NB4 (cell line): ENCODE data around the gene DIRAS2.

Experiments used
- DNase-seq: peaks from one replicate; pipeline ENCODE4 v3.0.0; 2010; ENCODE audit warnings: low read depth
- H3K4me3 ChIP-seq: one replicate; pipeline ENCODE4 v1.5.1; 2011; ENCODE audit warnings: mild to moderate bottlenecking, low read depth, low read length, moderate library complexity
- CTCF ChIP-seq: IDR thresholded peaks from one replicate; pipeline ENCODE4 v1.5.1; 2012; ENCODE audit warnings: low read depth, low read length
- MAX ChIP-seq: IDR thresholded peaks from 2 replicates; pipeline ENCODE4 v1.6.1; 2011; ENCODE audit warnings: low read depth, low read length
- MYC ChIP-seq: IDR thresholded peaks from 2 replicates; pipeline ENCODE4 v1.6.1; 2011; ENCODE audit warnings: low read depth, low read length
- POLR2A ChIP-seq: IDR thresholded peaks from 2 replicates; pipeline ENCODE4 v1.6.1; 2011; ENCODE audit warnings: mild to moderate bottlenecking; ENCODE audit not compliant: insufficient read length; ENCODE audit errors: extremely low read depth

DIRAS2 gene

GRCh38 chr9:90642570-90643539 lies at the start of gene DIRAS2:
Gene DIRAS2 (minus strand): TSS chr9:90642824. CDS start chr9:90613827, 28,997 bp downstream.
- DNase-seq = no peak
- H3K4me3 ChIP-seq = no peak within 1 kb of the TSS
- TF ChIP-seq MAX = no peak
- no peak for TF ChIP-seq POLR2A
- no peak for TF ChIP-seq CTCF
- TF ChIP-seq MYC = no peak

GRCh38 chr9:90684736-90685135 lies 42.1 kb upstream of the DIRAS2 start:
- no peak for DNase-seq
- no peak overlapping the region for H3K4me3 ChIP-seq
- TF ChIP-seq MAX = no peak
- TF ChIP-seq CTCF = no peak
- TF ChIP-seq POLR2A = no peak
- no peak for TF ChIP-seq MYC

- TF ChIP-seq CTCF (no peak), POLR2A (no peak), MYC (no peak), MAX (no peak)
- no peak overlapping the region for H3K4me3 ChIP-seq
- no peak for DNase-seq
Observed at GRCh38 chr9:90684106-90684505, 41.5 kb upstream of the DIRAS2 start.

GRCh38 chr9:90680534-90680933 lies 37.9 kb upstream of the DIRAS2 start:
- DNase-seq = no peak
- TF ChIP-seq MAX = no peak
- no peak for TF ChIP-seq POLR2A
- no peak for TF ChIP-seq CTCF
- TF ChIP-seq MYC = no peak

GRCh38 chr9:90665072-90665471 lies 22.4 kb upstream of the DIRAS2 start:
- DNase-seq = no peak
- TF ChIP-seq MAX = no peak
- no peak for TF ChIP-seq CTCF
- no peak for TF ChIP-seq POLR2A
- no peak for TF ChIP-seq MYC
- H3K4me3 ChIP-seq = no peak overlapping the region

More at GRCh38 chr9:90680534-90680933, 37.9 kb upstream of the DIRAS2 start:
- no peak overlapping the region for H3K4me3 ChIP-seq
